NB4 (cell line): ENCODE data around the gene TXNDC2.

ENCODE experiments used
- DNase-seq: peaks from one replicate; pipeline ENCODE4 v3.0.0; 2010; ENCODE audit warnings: low read depth
- H3K4me3 ChIP-seq: one replicate; pipeline ENCODE4 v1.5.1; 2011; ENCODE audit warnings: mild to moderate bottlenecking, low read depth, low read length, moderate library complexity
- MYC ChIP-seq: IDR thresholded peaks from 2 replicates; pipeline ENCODE4 v1.6.1; 2011; ENCODE audit warnings: low read depth, low read length
- POLR2A ChIP-seq: IDR thresholded peaks from 2 replicates; pipeline ENCODE4 v1.6.1; 2011; ENCODE audit warnings: mild to moderate bottlenecking; ENCODE audit not compliant: insufficient read length; ENCODE audit errors: extremely low read depth
- TF ChIP-seq, protein P1 (sequence below): IDR thresholded peaks from one replicate; pipeline ENCODE4 v1.5.1; 2012; ENCODE audit warnings: low read depth, low read length
- TF ChIP-seq, protein P2 (sequence below): IDR thresholded peaks from 2 replicates; pipeline ENCODE4 v1.6.1; 2011; ENCODE audit warnings: low read depth, low read length

Gene TXNDC2

DNA sequence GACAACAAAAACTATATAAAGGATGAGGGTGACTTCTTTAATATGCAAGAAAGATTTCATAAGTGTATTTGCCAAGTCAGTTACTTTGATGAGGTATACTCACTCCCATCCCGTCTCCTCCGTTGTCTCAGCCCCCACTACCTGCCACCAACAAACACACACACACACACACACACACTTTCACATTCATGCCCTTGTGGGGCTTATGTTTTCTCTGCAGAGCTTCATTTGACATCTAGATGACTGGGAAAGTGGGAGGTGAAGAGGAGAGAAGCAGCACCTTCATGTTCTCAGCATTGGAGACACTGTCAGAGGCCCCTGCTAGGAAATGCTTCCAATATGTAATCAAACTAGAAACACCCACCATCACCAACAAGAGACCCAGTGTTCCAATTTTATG is 22.5 kb upstream of the TXNDC2 start:
- TF ChIP-seq POLR2A (no peak), MYC (no peak)
- TF ChIP-seq, protein P1, sequence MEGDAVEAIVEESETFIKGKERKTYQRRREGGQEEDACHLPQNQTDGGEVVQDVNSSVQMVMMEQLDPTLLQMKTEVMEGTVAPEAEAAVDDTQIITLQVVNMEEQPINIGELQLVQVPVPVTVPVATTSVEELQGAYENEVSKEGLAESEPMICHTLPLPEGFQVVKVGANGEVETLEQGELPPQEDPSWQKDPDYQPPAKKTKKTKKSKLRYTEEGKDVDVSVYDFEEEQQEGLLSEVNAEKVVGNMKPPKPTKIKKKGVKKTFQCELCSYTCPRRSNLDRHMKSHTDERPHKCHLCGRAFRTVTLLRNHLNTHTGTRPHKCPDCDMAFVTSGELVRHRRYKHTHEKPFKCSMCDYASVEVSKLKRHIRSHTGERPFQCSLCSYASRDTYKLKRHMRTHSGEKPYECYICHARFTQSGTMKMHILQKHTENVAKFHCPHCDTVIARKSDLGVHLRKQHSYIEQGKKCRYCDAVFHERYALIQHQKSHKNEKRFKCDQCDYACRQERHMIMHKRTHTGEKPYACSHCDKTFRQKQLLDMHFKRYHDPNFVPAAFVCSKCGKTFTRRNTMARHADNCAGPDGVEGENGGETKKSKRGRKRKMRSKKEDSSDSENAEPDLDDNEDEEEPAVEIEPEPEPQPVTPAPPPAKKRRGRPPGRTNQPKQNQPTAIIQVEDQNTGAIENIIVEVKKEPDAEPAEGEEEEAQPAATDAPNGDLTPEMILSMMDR = no peak
- TF ChIP-seq, protein P2, sequence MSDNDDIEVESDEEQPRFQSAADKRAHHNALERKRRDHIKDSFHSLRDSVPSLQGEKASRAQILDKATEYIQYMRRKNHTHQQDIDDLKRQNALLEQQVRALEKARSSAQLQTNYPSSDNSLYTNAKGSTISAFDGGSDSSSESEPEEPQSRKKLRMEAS = no peak
- DNase-seq = no peak
- no peak overlapping the region for H3K4me3 ChIP-seq

DNA sequence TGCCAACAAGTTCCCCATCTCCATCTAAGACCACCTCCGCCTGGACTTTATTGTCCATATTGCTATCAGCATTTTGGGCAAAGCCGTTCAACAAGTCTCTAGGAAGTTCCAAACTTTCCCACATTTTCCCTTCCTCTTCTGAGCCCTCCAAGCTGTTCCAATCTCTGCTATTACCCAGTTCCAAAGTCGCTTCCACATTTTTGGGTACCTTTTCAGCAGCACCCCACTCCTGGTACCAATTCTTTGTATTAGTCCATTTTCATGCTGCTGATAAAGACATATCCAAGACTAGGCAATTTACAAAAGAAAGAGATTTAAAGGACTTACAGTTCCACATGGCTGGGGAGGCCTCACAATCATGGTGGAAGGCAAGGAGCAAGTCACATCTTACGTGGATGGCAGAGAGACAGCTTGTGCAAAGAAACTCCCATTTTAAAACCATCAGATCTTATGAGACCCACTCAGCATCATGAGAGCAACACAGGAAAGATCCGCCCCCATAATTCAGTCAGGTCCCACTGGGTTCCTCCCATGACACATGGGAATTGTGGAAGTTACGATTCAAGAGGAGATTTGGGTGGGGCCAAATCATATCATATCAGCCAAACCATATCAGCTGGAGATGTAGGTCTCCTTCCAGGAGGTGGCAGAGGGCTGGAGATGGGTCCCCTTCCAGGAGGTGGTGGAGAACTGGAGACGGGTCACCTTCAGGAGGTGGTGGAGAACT is 19.8 kb upstream of the TXNDC2 start:
- DNase-seq = no peak
- H3K4me3 ChIP-seq = no peak overlapping the region
- TF ChIP-seq, protein P2 = no peak
- TF ChIP-seq MYC (no peak), POLR2A (no peak)
- TF ChIP-seq, protein P1 = no peak

DNA sequence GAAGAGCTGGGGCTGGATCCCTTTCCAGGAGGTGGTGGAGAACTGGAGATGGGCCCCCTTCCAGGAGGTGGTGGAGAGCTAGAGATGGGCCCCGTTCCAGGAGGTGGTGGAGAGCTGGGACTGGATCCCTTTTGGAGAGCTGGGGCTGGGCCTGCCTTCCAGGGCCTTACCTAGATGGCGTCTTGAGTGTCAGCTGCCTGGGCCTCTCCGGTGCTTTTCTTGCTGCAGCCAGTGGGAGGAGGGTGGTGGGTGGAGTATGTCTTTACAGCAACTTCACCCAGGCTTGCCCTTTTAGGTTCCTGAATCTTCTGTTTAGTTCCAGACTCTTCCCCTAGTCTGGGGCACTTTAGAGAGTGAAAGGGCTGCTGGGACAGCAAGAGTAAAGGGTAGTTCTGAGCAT is 19.1 kb upstream of the TXNDC2 start:
- no peak overlapping the region for H3K4me3 ChIP-seq
- TF ChIP-seq, protein P2 = no peak
- no peak for TF ChIP-seq MYC
- TF ChIP-seq POLR2A = no peak
- TF ChIP-seq, protein P1 = no peak
- DNase-seq = no peak

DNA sequence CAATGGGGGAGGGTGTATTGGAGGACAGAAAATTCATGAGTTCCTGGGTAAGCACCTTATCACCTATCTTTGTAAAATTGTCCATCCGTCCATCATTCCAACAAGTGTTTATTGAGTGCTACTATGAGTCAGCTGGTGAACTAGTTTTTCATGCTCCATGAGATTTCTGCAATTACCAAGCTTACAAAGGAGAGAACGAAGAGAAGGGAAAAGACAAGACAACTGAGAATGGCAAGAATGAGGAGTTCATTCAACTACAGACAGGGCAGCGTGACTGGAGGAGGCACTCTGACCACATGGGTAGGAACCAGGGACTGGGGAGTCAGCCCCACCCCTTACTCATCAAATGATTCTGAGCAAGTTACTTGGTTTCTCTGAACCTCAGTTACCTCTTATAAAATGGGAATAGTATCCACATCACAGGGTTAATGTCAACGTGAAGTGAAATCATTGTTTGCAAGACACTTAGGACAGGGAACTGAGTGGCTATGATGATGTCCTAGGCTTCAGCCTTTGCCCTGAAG is 18.6 kb upstream of the TXNDC2 start:
- H3K4me3 ChIP-seq = no peak overlapping the region
- TF ChIP-seq, protein P2 = no peak
- TF ChIP-seq, protein P1 = no peak
- TF ChIP-seq POLR2A (no peak), MYC (no peak)
- DNase-seq = no peak

DNA sequence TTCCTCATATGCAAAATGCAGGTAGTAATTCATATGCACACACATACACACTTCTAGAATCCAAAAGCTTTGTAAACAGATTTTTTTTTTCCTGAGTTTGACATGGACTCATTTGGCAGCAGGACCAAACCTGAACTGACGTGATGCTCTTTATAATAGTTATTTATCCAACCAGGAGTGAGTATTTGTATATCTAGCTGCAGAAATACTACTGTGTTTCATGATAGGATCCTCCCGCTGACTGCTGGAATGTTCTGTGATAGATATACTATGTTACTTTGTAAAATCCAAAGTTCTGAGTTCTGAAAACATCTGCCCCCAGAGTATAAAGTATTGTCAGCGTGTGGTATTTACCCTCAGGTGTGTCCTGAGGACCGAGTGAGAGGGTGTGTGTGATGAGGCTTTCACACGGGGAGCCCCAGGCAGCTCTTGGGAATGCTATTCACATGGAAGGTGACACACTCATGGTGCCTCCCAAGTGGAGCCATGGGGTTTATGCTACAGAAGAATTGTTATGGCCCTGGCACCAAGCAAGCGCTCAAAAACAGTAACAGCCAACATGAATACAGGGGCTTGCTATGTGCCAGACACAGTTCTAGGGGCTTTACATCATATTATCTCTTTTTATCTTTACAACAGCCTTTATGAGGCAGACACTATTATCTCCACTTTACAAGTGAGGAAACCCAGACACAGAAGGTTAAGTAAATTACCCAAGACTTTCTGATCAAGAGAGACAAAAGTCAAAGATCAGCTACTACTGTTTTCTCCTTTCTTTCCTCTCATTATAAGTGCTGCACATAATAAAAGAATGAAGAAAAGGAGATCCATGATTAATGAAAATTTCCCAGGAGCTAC is 16.7 kb upstream of the TXNDC2 start:
- no peak for DNase-seq
- no peak overlapping the region for H3K4me3 ChIP-seq
- no peak for TF ChIP-seq MYC
- TF ChIP-seq, protein P1 = no peak
- TF ChIP-seq, protein P2 = no peak
- TF ChIP-seq POLR2A = no peak
